NCI-H526 treated with DMSO at 0.1 percent for 48 hours (cell line): ENCODE measurements around the gene ECSCR.
"Not testable (repeated sequence)": the region's sequence is repeated elsewhere in the genome, so short reads cannot be mapped to it uniquely, and the experiment has no call there.

ENCODE experiments used
- DNase-seq: peaks from one replicate; lab custom pipeline; 2025; lab: John Stamatoyannopoulos, UW

ECSCR gene

GRCh38 chr5:139445325-139446170, 17.0 kb downstream of the ECSCR start:
- DNase-seq: no peak

- no peak for DNase-seq
Measured at GRCh38 chr5:139443831-139444453, 18.6 kb downstream of the ECSCR start.

- DNase-seq: not testable (repeated sequence)
Measured at GRCh38 chr5:139440416-139440815, 22.1 kb downstream of the ECSCR start.

- peak; percentile 94 for DNase-seq
Measured at GRCh38 chr5:139439013-139439903, 23.3 kb downstream of the ECSCR start, which contains the start of gene DNAJC18. TSS of gene DNAJC18 (minus strand) at chr5:139439525. CDS start at chr5:139439445, 80 bp downstream.

GRCh38 chr5:139438707-139439012, 23.9 kb downstream of the ECSCR start:
- DNase-seq: no peak

- no peak for DNase-seq
Measured at GRCh38 chr5:139435676-139436075, 26.9 kb downstream of the ECSCR start.

- peak; percentile 54 for DNase-seq
Measured at GRCh38 chr5:139431706-139432105, 30.8 kb downstream of the ECSCR start.

GRCh38 chr5:139430015-139430414, 32.5 kb downstream of the ECSCR start:
- no peak for DNase-seq

GRCh38 chr5:139426203-139426885, 36.2 kb downstream of the ECSCR start:
- DNase-seq: no peak

- DNase-seq: no peak
Measured at GRCh38 chr5:139425497-139425896, 37.0 kb downstream of the ECSCR start.

GRCh38 chr5:139422307-139422893, 40.1 kb downstream of the ECSCR start:
- peak; percentile 66 for DNase-seq

- DNase-seq: no peak
Measured at GRCh38 chr5:139419226-139420192, 43.0 kb downstream of the ECSCR start.

- DNase-seq: no peak
Measured at GRCh38 chr5:139418793-139419192, 43.8 kb downstream of the ECSCR start.

- no peak for DNase-seq
Measured at GRCh38 chr5:139417214-139417613, 45.3 kb downstream of the ECSCR start.

- DNase-seq: no peak
Measured at GRCh38 chr5:139416651-139417050, 45.9 kb downstream of the ECSCR start.

GRCh38 chr5:139415869-139416268, 46.7 kb downstream of the ECSCR start:
- DNase-seq: no peak

- no peak for DNase-seq
Measured at GRCh38 chr5:139415221-139415861, 47.2 kb downstream of the ECSCR start.

GRCh38 chr5:139414581-139415130, 47.9 kb downstream of the ECSCR start:
- DNase-seq: no peak

GRCh38 chr5:139413963-139414362, 48.6 kb downstream of the ECSCR start:
- DNase-seq: no peak

- DNase-seq: no peak
Measured at GRCh38 chr5:139413153-139413552, 49.4 kb downstream of the ECSCR start.
